CD14-positive monocyte (primary cell): ENCODE results near the gene LCP1. TPM values are rescaled to one million over a fixed set of nuclear protein-coding genes. Genes with fewer than 3 reads are reported as not detected.

ENCODE experiments used
- DNase-seq, 3 donors: peaks; one replicate each; pipeline ENCODE4 v3.0.0-alpha.2; 2011 to 2022
- H2AFZ ChIP-seq: 2 replicates; pipeline ENCODE4 v1.6.0; 2012; ENCODE audit warnings: mild to moderate bottlenecking, low read depth, low read length, inconsistent platforms; ENCODE audit not compliant: insufficient read depth, poor library complexity, severe bottlenecking
- H3K27ac ChIP-seq, 2 donors: 1 replicate in 1 of 2; 2 replicates in 1 of 2; pipeline ENCODE4 v1.5.1; 2012 to 2013; ENCODE audit warnings: low read length in 2 of 2, control low read depth in 1 of 2, inconsistent platforms in 1 of 2, low read depth in 1 of 2, mild to moderate bottlenecking in 1 of 2
- H3K27me3 ChIP-seq, 2 donors: one replicate each; pipeline versions ENCODE4 v1.6.0 to v1.6.1; 2011 to 2013; ENCODE audit warnings: low read length in 2 of 2; ENCODE audit not compliant: control insufficient read depth in 2 of 2, insufficient read depth in 2 of 2
- H3K36me3 ChIP-seq, 2 donors: replicated peaks in 1 of 2; 1 replicate in 1 of 2; 2 replicates in 1 of 2; pipeline versions ENCODE4 v1.5.1 to v1.6.1; 2012 to 2013; ENCODE audit warnings: low read length in 2 of 2, control low read depth in 1 of 2, inconsistent platforms in 1 of 2, mild to moderate bottlenecking in 1 of 2; ENCODE audit not compliant: insufficient read depth in 2 of 2, control insufficient read depth in 1 of 2
- H3K4me1 ChIP-seq, 2 donors: 1 replicate in 1 of 2; 2 replicates in 1 of 2; pipeline versions ENCODE4 v1.5.1 to v1.6.1; 2012 to 2013; ENCODE audit warnings: low read length in 2 of 2, control low read depth in 1 of 2, inconsistent platforms in 1 of 2, mild to moderate bottlenecking in 1 of 2, moderate library complexity in 1 of 2; ENCODE audit not compliant: insufficient read depth in 2 of 2, control insufficient read depth in 1 of 2
- H3K4me2 ChIP-seq: replicated peaks from 2 replicates; pipeline ENCODE3; 2012; ENCODE audit warnings: low read length, moderate library complexity, mild to moderate bottlenecking; ENCODE audit not compliant: poor library complexity, severe bottlenecking; ENCODE audit errors: extremely low read depth
- H3K4me3 ChIP-seq, 3 experiments: fragments of 200-600 bp in 1 of 3; sonication (generic) in 1 of 3; replicated peaks in 1 of 3; 1 replicate in 2 of 3; 2 replicates in 1 of 3; pipeline ENCODE4 v1.5.1; 2011 to 2013; ENCODE audit warnings: low read length in 3 of 3, mild to moderate bottlenecking in 3 of 3, control low read depth in 2 of 3, low read depth in 2 of 3, inconsistent platforms in 1 of 3, moderate library complexity in 1 of 3
- H3K79me2 ChIP-seq: 2 replicates; pipeline ENCODE4 v1.6.0; 2012; ENCODE audit warnings: mild to moderate bottlenecking, control low read depth, inconsistent platforms, low read length, moderate library complexity; ENCODE audit not compliant: insufficient read depth
- H3K9ac ChIP-seq: 2 replicates; pipeline ENCODE4 v1.6.0; 2017; ENCODE audit warnings: low read length, mild to moderate bottlenecking; ENCODE audit not compliant: insufficient read depth, poor library complexity, severe bottlenecking
- H3K9me3 ChIP-seq, 2 donors: replicated peaks in 1 of 2; 1 replicate in 1 of 2; 2 replicates in 1 of 2; pipeline versions ENCODE4 v1.5.1 to v1.6.1; 2012 to 2013; ENCODE audit warnings: low read length in 2 of 2, control low read depth in 1 of 2; ENCODE audit not compliant: control insufficient read depth in 1 of 2, insufficient read depth in 1 of 2
- H4K20me1 ChIP-seq: 2 replicates; pipeline ENCODE4 v1.6.0; 2012; ENCODE audit warnings: mild to moderate bottlenecking, low read length, control low read depth, moderate library complexity; ENCODE audit not compliant: insufficient read depth
- H3K27ac Mint-ChIP-seq, 7 donors: one replicate each; pipeline ENCODE4 v1.8.0; 2020; ENCODE audit warnings: mild to moderate bottlenecking in 7 of 7, mixed read lengths in 7 of 7, moderate library complexity in 6 of 7, inconsistent platforms in 2 of 7
- H3K27me3 Mint-ChIP-seq, 3 donors: one replicate each; pipeline ENCODE4 v1.8.0; 2021 to 2022; ENCODE audit warnings: low read depth in 3 of 3, mild to moderate bottlenecking in 3 of 3, mixed read lengths in 3 of 3, moderate library complexity in 3 of 3, inconsistent platforms in 1 of 3
- H3K36me3 Mint-ChIP-seq, 2 donors: one replicate each; pipeline ENCODE4 v1.8.0; 2020; ENCODE audit warnings: mixed read lengths in 2 of 2, inconsistent platforms in 1 of 2, mild to moderate bottlenecking in 1 of 2
- H3K4me1 Mint-ChIP-seq: one replicate; pipeline ENCODE4 v1.8.0; 2020; ENCODE audit warnings: mild to moderate bottlenecking, mixed read lengths
- H3K4me3 Mint-ChIP-seq, 2 donors: one replicate each; pipeline ENCODE4 v1.8.0; 2020; ENCODE audit warnings: mild to moderate bottlenecking in 2 of 2, mixed read lengths in 2 of 2, moderate library complexity in 1 of 2
- H3K9me3 Mint-ChIP-seq, 7 donors: one replicate each; pipeline ENCODE4 v1.8.0; 2020 to 2022; ENCODE audit warnings: mixed read lengths in 7 of 7, mild to moderate bottlenecking in 6 of 7, moderate library complexity in 6 of 7, inconsistent platforms in 2 of 7
- CTCF ChIP-seq: fragments of 200-600 bp; IDR thresholded peaks from one replicate; pipeline ENCODE4 v1.8.0; 2022; ENCODE audit warnings: antibody characterized with exemption, mild to moderate bottlenecking
- WGBS: methylation state at CpG from one replicate; pipeline ENCODE4 v1.1.5; 2013; ENCODE audit warnings: missing lambda C conversion rate; ENCODE audit not compliant: insufficient coverage; 5-methylcytosine and 5-hydroxymethylcytosine counted together
- intact Hi-C, 2 donors: fragments of 100-400 bp; cut with micrococcal nuclease; formaldehyde crosslinking; loops; one replicate each; pipeline versions ENCODE4 v1.15.0 to v1.15.1; 2023
- polyA plus RNA-seq, 3 donors: library from polyadenylated mRNA; depleted of rRNA in 1 of 3; unstranded in 2 of 3; stranded (reverse) in 1 of 3; fragments of 300-500 nt in 2 of 3; fragments of >200 nt in 1 of 3; fragmentation: Illumina TruSeq in 2 of 3; gene quantifications; 1 replicate in 2 of 3; 2 replicates in 1 of 3; pipeline ENCODE4 v1.2.3, GENCODE V29; 2012 to 2021

The LCP1 gene
- polyA plus RNA-seq, 3 donors: 653 to 2,003 (median 1,636) TPM

- intact Hi-C loops: no loop called here
- Mint-ChIP-seq H3K4me1 (peaks cover 21% of the 10 kb centered on the region), H3K36me3 (no peaks in the 10 kb centered on the region), H3K27me3 (no peaks in the 10 kb centered on the region), H3K9me3 (no peaks in the 10 kb centered on the region), H3K4me3 (no peak overlapping the region), H3K27ac (no peak overlapping the region)
- TF ChIP-seq CTCF: no peak
- H3K4me3 ChIP-seq: no peak overlapping the region
- H3K36me3 ChIP-seq: no peaks in the 10 kb centered on the region
- no peaks in the 10 kb centered on the region for H3K27me3 ChIP-seq
- H3K27ac ChIP-seq: no peak overlapping the region
- no peaks in the 10 kb centered on the region for H3K79me2 ChIP-seq
- no peak overlapping the region for H3K4me2 ChIP-seq
- H3K9ac ChIP-seq: no peak overlapping the region
- no peak for DNase-seq
- H3K4me1 ChIP-seq: peaks cover 5 to 17% of the 10 kb centered on the region in 2 donors
- WGBS: 83% methylated on average over 1 of the region's 1 CpG
- no peak overlapping the region for H2AFZ ChIP-seq
- H4K20me1 ChIP-seq: no peaks in the 10 kb centered on the region
- H3K9me3 ChIP-seq: no peaks in the 10 kb centered on the region
Measured at GRCh38 chr13:46206143-46206542, 24.2 kb upstream of the LCP1 start.

GRCh38 chr13:46202966-46203365 is 21.0 kb upstream of the LCP1 start:
- Histone ChIP-seq H3K27ac (no peak overlapping the region), H3K4me1 (peaks cover 21 to 37% of the 10 kb centered on the region in 2 donors), H3K4me2 (no peak overlapping the region), H4K20me1 (no peaks in the 10 kb centered on the region), H3K27me3 (no peaks in the 10 kb centered on the region), H2AFZ (no peak overlapping the region), H3K79me2 (no peaks in the 10 kb centered on the region), H3K36me3 (no peaks in the 10 kb centered on the region), H3K4me3 (no peak overlapping the region), H3K9ac (no peak overlapping the region), H3K9me3 (no peaks in the 10 kb centered on the region)
- Mint-ChIP-seq H3K36me3 (no peaks in the 10 kb centered on the region), H3K9me3 (no peaks in the 10 kb centered on the region), H3K4me3 (no peak overlapping the region), H3K27me3 (peaks cover 0 to 1% (median 0%) of the 10 kb centered on the region in 3 donors), H3K4me1 (peaks cover 29% of the 10 kb centered on the region), H3K27ac (peak overlapping the region in 1 of 7 donors; percentile 3)
- DNase-seq: no peak
- no peak for TF ChIP-seq CTCF
- intact Hi-C loops: no loop called here
- 90% methylated on average over 5 of the region's 5 CpGs for WGBS
